Measurements from ENCODE around the gene S100A9.
"Not testable (repeated sequence)": the region's sequence is repeated elsewhere in the genome, so short reads cannot be mapped to it uniquely, and the experiment has no call there.

The S100A9 gene

DNA sequence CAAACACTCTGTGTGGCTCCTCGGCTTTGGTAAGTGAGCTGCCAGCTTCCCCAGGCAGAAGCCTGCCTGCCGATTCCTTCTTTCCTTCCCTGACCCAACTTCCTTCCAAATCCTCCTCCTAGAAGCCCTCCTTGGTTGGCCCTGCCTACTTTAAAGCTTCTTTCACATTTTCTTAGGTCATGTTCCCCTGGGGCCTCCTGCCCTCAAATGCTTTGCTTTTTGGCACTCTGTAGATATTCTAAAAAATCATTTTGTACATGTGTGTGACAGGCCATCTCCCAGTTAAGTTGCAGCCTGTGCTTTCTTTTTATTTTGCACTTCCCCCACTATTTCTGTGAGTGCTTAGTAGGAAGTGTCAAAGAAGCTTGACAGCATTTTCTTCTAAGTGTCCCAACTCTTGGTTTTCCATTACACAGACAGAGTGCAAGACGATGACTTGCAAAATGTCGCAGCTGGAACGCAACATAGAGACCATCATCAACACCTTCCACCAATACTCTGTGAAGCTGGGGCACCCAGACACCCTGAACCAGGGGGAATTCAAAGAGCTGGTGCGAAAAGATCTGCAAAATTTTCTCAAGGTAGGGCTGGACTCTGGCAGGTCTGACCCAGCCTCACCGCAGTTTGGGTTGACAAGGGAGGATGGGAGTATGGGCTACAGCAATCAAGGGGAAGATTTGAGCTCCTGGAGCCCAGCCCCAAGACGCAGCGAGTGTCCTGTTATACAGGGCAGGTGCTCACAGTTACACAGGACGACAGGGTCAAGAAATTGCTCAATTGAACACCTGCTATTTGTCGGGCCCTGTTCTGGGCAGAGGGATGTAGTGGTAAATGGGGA, at the start of gene S100A9:
Gene S100A9 (plus strand): TSS at position 2 of the 838 bp plus-strand sequence. CDS start 430 bp downstream, at position 432.
- DNase-seq (ENCODE audit: low spot score): no peak

DNA sequence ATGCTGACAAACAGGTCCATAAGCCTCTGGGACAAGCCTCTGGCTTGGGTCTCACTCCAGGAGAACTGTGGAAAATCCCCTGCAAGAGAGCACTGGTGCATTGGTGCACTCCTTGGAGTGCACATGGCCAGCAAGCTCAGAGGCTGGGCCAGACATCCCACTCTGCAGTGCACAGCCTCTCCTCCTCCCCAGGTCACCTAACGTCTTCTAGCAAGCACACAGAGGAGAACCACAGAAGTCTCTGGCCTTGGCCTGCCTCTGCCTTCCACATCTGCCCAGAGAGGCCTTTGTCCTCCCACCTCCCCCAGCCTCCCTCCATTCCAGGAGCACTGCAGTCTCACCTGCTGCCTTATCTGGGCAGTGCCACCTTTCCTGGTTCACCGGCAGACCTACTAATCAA, 49.1 kb upstream of the S100A9 start:
- no peak for DNase-seq (ENCODE audit: low spot score)

DNA sequence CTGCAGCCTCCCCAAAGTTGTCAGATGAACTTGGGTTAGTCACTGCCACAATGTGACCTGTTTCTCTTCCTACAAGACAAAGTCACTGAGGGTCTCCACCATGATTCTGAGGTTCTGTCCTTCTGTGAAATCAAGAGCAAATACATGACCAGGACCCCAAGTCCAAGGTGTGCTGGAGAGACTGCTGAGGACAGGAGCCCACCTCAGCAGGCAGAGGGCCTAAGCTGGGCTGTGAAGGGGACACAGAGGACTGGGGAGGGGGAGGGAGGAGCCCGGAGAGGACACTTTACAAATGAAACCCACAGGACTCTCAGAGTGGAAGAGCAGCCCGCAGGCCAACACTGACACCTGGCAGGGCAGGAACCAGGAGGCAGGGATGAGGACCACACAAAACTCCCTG, 48.2 kb upstream of the S100A9 start:
- no peak for DNase-seq (ENCODE audit: low spot score)

DNA sequence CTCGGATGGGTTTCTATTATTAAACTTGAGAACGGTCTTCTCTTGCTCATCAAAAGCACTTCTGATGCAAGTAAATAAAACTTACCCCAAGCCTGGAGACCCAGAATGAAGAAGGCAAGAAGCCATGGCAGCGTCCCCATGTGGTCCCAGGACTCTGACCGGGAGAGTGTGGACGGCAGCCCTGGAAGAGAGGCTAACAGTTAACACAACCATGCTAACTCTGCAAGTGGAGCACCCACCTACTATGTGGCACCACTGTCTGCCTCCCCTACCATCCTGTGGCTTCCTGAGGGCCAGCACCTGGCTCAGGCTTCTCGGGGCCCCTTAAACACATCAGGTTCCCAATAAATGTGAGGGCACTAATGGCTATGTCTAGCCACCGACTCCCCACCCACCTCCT, 47.1 kb upstream of the S100A9 start:
- DNase-seq (ENCODE audit: low spot score): no peak

DNA sequence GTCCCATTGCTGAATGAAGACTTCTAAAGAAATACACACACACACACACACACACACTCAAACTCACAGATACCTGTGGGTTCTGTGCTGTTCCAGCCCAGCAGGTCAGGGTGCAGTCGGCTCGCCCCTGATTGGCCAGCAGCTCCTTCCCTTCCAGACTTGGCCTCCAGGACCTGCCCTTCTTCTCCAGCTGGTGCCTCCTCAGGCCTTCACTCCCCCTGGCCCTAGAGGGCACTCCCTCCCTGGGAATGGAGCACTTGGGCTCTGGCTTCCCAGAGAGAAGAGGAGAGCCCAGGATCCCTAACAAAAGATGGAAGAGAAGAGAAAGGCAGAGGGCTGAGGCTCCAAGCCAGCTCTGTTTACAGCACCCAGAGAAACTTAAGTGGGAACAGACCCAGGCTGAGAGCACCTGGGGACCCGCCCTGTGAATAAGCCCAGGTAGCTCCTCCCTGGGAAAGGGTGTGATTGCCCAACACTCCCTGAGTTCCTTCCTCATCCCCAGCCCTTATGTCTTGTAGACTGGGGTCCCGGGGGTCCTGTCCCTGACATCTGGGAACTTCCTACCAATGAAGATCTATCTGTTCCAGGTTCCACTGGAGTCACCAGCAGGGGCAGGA, 45.0 kb upstream of the S100A9 start, which contains the start of gene PGLYRP3:
Gene PGLYRP3 (minus strand): TSS at position 383 of the 617 bp plus-strand sequence. CDS start 2,287 bp downstream, outside the sequence.
- no peak for DNase-seq (ENCODE audit: low spot score)

DNA sequence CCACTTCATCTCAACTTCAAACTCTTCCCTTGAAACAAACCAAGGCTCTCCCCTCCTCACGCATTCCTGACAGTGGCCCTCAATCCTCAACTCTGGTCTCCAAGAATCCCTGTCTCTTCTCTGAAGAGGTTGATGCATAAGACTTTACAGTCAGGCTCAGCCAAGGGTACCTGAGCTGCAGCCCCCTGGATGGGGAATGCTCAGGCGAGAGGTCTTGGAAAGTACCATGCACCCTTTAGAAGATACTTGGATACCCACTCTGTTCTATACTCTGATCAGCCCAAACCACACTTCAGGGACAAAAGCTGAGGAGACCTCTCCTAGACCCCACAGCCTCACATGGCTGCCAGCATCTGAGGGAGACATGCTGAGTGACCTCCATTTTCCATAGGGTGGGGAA, 44.4 kb upstream of the S100A9 start:
- no peak for DNase-seq (ENCODE audit: low spot score)

DNA sequence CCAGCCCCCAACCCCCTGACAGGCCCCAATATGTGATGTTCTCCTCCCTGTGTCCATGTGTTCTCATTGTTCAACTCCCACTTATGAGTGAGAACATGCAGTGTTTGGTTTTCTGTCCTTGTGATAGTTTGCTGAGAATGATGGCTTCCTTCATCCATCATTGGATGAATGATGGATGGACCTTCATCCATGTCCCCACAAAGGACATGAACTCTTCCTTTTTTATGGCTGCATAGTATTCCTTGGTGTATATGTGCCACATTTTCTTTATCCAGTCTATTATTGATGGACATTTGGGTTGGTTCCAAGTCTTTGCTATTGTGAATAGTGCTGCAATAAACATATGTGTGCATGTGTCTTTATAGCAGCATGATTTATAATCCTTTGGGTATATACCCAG, 43.3 kb upstream of the S100A9 start:
- DNase-seq (ENCODE audit: low spot score): not testable (repeated sequence)

DNA sequence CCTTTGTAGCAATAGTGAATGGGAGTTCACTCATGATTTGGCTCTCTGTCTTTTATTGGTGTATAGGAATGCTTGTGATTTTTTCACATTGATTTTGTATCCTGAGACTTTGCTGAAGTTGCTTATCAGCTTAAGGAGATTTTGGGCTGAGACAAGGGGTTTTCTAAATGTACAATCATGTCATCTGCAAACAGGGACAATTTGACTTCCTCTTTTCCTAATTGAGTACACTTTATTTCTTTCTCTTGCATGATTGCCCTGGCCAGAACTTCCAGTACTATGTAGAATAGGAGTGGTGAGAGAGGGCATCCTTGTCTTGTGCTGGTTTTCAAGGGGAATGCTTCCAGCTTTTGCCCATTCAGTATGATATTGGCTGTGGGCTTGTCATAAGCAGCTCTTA, 41.6 kb upstream of the S100A9 start:
- DNase-seq (ENCODE audit: low spot score): not testable (repeated sequence)

DNA sequence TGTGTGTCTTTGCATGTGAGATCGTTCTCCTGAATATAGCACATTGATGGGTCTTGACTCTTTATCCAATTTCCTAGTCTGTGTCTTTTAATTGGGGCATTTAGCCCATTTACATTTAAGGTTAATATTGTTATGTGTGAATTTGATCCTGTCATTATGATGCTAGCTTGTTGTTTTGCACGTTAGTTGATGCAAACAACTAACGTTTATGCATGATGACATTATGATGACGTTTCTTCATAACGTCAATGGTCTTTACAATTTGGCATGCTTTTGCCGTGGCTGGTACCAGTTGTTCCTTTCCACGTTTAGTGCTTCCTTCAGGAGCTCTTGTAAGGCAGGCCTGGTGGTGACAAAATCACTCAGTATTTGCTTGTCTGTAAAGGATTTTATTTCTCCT, 39.5 kb upstream of the S100A9 start:
- DNase-seq (ENCODE audit: low spot score): not testable (repeated sequence)

DNA sequence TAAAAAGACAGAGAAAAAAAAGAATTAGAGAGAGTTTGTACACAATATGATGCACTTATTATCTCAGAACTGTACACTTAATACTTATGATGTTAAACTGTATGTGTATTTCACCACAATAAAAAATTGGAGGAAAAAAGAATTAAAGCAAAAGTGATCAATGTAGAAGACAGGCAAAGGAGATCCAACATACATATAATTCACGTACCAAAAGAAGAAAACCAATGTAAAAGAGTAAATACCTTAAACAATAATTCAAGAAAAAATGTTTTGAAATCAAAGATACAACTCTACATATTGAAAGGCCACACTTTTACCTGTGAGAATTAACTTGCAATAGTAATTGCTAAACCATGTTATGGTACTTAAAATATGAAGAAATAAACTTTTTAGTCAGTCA, 35.1 kb upstream of the S100A9 start:
- no peak for DNase-seq (ENCODE audit: low spot score)

DNA sequence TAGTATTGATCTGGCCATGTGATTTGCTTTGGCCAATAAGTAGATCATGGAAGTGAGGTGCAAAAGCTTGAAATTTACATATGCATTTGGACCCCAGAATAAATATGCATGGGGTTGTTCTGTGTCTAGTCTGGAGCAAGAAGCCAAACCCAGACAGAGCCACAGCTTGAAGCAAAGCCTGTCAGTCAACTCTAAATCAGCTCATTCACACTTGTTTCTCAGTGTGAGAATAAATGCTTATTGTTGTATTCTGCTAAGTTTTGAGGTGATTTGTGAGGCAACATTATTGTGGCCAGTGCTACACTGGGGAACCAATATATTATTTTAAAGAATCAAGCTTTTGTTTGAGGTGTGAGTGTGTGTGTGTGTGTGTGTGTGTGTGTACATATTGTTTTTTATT, 32.7 kb upstream of the S100A9 start:
- DNase-seq (ENCODE audit: low spot score): no peak

DNA sequence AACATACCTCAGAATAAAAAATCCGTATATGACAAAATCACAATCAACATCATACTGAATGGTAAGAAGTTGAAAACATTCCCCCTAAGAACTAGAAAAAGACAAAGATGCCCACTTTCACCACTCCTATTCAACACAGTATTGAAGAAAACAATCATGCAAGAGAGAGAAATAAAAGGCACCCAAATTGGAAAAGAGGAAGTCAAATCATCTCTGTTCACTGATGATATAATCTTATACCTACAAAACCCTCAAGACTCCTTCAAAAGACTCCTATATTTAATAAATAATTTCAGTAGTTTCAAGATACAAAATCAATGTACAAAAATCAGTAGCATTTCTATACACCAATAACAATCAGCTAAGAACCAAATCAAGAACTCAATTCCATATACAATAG, 23.8 kb upstream of the S100A9 start:
- no peak for DNase-seq (ENCODE audit: low spot score)

DNA sequence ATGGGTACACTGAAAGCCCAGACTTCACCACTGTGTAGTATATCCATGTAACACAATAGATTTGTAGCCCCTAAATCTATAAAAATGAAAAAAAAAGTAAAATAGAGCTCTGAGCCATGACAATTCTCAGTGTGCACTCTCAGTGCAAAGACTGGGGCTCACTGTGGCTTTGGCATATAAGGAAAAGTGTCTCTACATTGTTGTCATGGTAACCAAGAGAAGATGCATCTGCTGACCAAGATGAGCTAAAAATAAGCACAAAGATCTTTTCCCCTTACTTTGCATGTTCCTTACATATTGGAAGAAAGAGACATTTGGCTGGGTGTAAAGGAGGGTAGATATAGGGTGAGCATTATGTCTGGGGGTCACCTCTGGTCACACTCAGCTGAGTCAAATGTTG, 21.0 kb upstream of the S100A9 start:
- no peak for DNase-seq (ENCODE audit: low spot score)

DNA sequence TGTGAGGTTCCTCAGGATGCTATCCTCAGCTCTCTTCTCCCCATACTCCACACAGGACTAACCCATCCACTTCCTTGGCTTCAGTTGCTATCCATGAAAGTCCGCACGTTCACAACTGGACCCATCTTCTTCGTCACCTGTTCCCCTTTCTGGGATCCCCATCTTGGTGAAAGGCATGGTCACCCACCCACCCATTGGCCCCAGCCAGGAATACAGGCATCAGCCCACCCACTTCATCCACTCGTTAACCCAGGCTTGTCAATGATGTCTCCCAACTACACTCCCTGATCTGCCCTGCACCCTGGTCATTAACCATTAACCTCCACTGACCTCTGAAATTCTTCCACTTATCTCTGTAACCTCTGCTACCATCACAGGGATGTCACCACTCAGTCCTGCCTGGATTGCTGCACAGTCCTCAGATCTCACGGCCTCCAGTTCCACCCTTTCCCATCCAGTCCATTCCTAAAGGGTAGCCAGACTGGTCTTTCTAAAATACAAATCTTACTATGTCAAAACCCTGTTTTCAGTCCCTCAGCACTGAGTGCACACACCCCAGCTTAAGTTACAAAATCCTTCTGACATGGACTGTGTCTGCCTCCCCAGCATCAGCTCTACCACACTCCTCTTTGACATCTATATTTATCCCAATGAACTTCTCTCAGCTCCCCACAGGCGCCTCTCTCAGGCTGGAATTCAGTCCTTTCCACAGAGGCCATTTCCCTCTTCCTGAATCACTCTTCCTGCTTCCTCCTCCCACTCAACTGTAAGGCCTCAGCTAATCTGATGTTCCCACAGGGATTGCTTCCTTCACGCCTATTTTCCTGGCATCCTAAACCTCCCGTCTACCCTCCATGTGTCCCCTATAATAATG, 19.4 kb upstream of the S100A9 start:
- no peak for DNase-seq (ENCODE audit: low spot score)

DNA sequence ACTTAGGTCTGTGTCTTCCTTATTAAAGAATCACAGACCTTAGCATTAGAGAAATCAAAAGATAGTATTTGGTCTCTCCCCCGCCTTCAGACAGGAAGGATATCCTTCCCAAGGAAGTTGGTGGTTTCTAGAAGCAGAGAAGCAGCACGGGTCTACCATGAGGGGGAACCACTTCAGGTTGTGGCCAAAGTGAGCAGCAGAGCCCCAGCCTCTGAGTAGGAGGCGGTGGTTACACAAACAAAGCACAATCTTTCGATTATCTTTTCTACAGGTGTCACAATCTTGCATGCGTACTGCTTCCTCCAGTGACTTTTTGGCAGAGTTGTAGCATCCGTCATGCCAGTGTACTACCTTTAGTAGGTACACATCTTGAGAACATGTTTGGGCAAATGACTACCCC, 17.9 kb upstream of the S100A9 start:
- DNase-seq (ENCODE audit: low spot score): no peak

DNA sequence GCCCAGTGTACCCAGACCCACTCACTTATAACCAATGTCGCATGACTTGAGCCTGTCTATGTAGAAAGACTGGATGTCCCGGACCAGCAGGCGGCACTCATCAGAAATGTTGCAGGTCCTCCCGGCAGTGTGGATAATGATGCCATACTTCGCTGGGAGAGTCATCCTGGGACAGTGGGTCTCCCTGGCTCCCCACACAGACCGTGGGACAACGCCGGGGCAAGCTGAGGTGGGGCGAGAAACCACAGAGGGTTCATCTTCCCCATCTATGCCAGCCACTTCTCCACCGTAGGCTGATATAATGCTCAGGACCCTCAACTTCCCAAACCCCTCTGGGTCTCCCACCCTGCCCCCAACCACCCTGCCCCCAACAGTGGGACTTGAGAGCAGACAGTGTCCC, 17.3 kb upstream of the S100A9 start:
- DNase-seq (ENCODE audit: low spot score): no peak

DNA sequence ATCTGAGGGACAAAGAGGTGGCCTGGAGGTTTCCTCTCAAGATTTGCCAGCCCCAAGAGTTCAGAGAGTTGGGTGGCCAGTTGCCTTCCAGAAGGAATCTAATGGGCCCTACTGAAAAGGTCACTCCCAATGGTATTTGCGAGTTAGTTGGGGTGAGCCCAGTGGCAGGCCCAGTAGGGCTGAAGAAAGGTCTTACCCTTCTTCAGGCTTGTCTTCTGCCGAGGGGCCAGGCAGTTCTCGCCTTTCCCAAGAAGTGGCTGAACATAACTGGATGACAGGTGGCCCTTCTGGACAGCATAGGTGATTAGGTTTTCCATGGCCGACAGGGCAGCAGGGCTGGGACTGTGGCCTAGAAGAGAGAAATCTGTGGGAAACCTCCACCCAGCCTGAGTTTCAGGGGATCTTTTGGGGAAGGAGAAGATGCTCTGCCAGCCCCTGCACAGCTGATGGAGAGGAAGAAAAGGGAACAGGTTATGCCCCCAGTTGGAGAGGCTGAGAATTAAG, 16.2 kb upstream of the S100A9 start:
- no peak for DNase-seq (ENCODE audit: low spot score)

DNA sequence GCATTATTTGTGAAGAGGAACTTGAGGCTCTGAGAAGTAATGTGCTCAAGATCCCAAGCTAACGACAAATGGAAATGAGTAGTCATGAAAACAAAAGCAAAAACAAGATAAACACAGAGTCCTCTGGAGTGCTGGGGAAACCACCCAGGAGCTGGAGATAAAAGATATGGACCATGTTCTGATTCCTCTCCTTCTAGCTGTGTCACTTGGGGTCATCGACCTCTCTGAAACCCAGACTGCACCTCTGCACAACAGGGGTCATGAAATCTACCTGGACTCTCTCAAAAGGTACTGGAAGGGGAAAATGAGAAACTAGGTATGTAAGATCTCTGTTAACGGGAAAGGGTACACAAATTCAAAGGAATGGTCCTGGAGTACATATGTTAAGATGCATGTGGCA, 15.5 kb upstream of the S100A9 start:
- no peak for DNase-seq (ENCODE audit: low spot score)

DNA sequence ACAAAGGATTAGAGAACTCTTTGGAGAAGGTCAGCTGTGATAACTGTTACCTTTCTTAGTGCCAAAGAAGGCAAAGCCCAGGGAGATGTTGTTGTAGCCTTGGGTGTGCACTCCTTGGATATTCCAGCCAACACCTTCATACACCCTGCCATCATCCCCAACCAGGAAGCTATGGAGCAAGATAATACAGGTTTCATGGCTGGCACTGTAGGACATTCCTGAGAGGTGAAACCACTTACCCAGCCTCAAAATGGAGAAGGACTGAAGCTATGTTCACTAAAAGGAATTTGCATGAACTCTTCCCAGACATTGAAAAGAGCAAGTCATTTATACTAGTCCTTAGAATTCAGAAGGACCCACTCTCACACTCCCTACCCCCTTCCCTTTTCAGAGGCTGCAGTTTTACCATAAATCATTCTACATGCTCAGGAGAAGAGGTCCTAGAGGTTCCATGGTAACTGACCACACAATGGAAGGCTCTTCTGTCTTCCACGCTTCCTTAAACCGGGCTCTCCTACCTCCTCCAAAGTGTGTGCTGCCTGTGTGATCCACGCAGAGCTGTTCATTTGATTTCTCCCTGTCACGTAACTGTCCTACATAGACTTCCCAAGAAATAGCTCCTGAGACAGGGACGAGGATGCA, 14.5 kb upstream of the S100A9 start:
- no peak for DNase-seq (ENCODE audit: low spot score)

DNA sequence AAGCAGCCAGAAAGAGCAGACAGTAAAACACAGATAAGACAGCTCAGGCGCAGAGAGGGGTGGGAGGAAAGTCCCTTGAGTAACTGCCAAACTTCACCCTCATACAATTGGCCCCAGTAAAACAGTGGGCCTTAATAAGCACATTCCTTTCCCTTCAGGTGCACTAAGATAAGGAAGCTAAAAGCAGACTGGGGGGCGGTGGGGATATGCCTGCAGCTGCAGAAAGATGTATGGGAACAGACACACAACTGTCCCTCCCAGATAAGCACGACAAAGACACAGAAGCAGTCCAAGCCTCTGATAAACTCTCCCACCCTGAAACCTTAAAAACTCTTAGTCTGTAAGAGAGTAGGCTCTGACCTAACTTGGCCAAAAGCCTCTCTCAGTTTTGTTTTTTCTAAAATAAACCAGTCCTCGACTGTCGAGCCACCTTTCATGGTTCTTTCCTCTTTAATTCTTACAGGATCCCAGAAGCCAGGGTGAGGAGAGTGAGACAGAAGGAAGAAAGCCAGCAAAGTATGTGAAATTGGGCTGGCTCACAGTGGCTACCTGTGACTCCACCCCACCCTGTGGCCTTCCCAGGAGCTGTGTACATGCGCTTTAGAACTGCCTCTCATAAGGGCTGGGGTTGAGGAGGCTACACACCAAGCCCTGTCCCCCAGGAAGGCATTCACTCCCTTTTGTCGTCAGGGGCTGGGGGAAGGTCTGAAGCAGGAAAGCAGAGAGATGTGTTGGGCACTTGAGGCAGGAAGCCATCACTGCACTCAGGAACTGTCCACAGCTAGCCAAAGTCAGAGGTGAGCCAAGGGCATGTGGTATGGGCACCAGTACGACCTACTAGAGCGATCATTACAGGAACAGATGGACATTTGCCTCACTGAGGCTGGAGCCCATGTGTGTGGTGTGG, 13.6 kb upstream of the S100A9 start:
- no peak for DNase-seq (ENCODE audit: low spot score)

DNA sequence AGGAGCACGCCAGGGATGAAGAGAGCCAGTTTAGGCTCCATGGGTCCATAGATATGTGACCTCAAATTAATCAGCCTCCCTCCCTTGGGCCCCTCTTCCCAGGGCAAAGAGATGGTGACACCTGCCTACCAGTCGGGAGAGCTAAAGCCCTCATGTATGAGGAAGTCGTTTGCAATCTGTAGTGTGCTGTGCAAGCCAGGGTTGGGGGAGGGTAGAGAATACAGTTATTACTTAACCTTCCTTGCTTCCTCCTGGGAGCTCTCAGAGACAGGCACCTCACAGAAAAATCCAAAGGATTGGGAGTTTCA, 13.0 kb upstream of the S100A9 start:
- no peak for DNase-seq (ENCODE audit: low spot score)

All from COLO829 (cell line).